Ishikawa (cell line): ENCODE results near the gene SMARCD3.

Experiments
- CEBPB ChIP-seq: IDR thresholded peaks from 2 replicates; pipeline ENCODE4 v1.6.1; 2012
- CREB1 ChIP-seq: IDR thresholded peaks from 2 replicates; pipeline ENCODE4 v1.6.1; 2012; ENCODE audit warnings: low read depth
- EGR1 ChIP-seq: IDR thresholded peaks from 2 replicates; pipeline ENCODE4 v1.6.1; 2012
- EP300 ChIP-seq: IDR thresholded peaks from 2 replicates; pipeline ENCODE4 v1.6.1; 2012; ENCODE audit warnings: borderline replicate concordance
- FOXM1 ChIP-seq: IDR thresholded peaks from 2 replicates; pipeline ENCODE4 v1.6.1; 2012; ENCODE audit warnings: low read depth, borderline replicate concordance
- MAX ChIP-seq: IDR thresholded peaks from 2 replicates; pipeline ENCODE4 v1.6.1; 2012
- NFIC ChIP-seq: IDR thresholded peaks from 2 replicates; pipeline ENCODE4 v1.6.1; 2012
- RAD21 ChIP-seq: IDR thresholded peaks from 2 replicates; pipeline ENCODE4 v1.6.1; 2012; ENCODE audit warnings: low read depth
- REST ChIP-seq: IDR thresholded peaks from 2 replicates; pipeline ENCODE4 v1.6.1; 2012; ENCODE audit warnings: low read depth, mild to moderate bottlenecking
- TAF1 ChIP-seq: IDR thresholded peaks from 2 replicates; pipeline ENCODE4 v1.6.1; 2012; ENCODE audit warnings: low read depth, mild to moderate bottlenecking
- TCF12 ChIP-seq: IDR thresholded peaks from 2 replicates; pipeline ENCODE4 v1.6.1; 2012; ENCODE audit warnings: low read depth
- TEAD4 ChIP-seq: IDR thresholded peaks from 2 replicates; pipeline ENCODE4 v1.6.1; 2012
- USF1 ChIP-seq: IDR thresholded peaks from 2 replicates; pipeline ENCODE4 v1.6.1; 2012
- YY1 ChIP-seq: IDR thresholded peaks from 2 replicates; pipeline ENCODE4 v1.6.1; 2012; ENCODE audit warnings: low read depth
- ZBTB7A ChIP-seq: IDR thresholded peaks from 2 replicates; pipeline ENCODE4 v1.6.1; 2012; ENCODE audit warnings: low read depth

The SMARCD3 gene

GRCh38 chr7:151265351-151265931 is 16.9 kb upstream of the SMARCD3 start:
- TF ChIP-seq EGR1: no peak
- no peak for TF ChIP-seq MAX
- TF ChIP-seq ZBTB7A: no peak
- no peak for TF ChIP-seq FOXM1
- TF ChIP-seq TEAD4: no peak
- no peak for TF ChIP-seq TCF12
- TF ChIP-seq CEBPB: no peak
- TF ChIP-seq CREB1: no peak
- TF ChIP-seq TAF1: no peak
- no peak for TF ChIP-seq RAD21
- no peak for TF ChIP-seq YY1
- no peak for TF ChIP-seq USF1
- TF ChIP-seq REST: no peak
- no peak for TF ChIP-seq NFIC
- no peak for TF ChIP-seq EP300

GRCh38 chr7:151264615-151265014 is 16.1 kb upstream of the SMARCD3 start:
- no peak for TF ChIP-seq ZBTB7A
- TF ChIP-seq NFIC: no peak
- no peak for TF ChIP-seq EP300
- TF ChIP-seq USF1: no peak
- TF ChIP-seq TCF12: no peak
- no peak for TF ChIP-seq MAX
- no peak for TF ChIP-seq RAD21
- no peak for TF ChIP-seq YY1
- TF ChIP-seq FOXM1: no peak
- TF ChIP-seq CREB1: no peak
- TF ChIP-seq CEBPB: no peak
- TF ChIP-seq EGR1: no peak
- TF ChIP-seq REST: no peak

- TF ChIP-seq NFIC (no peak), EGR1 (no peak), YY1 (no peak)
Measured at GRCh38 chr7:151261529-151261928, 13.0 kb upstream of the SMARCD3 start.

- no peak for TF ChIP-seq MAX
- no peak for TF ChIP-seq FOXM1
- TF ChIP-seq TEAD4: no peak
- TF ChIP-seq YY1: no peak
- TF ChIP-seq TCF12: no peak
- no peak for TF ChIP-seq CEBPB
- TF ChIP-seq ZBTB7A: no peak
- TF ChIP-seq RAD21: no peak
- no peak for TF ChIP-seq NFIC
- no peak for TF ChIP-seq USF1
- no peak for TF ChIP-seq EP300
- no peak for TF ChIP-seq CREB1
- TF ChIP-seq REST: no peak
- TF ChIP-seq TAF1: no peak
Measured at GRCh38 chr7:151260883-151261282, 12.4 kb upstream of the SMARCD3 start.
